MCF 10A (cell line): ENCODE measurements around the gene EXD3. TPM values are rescaled to one million over a fixed set of nuclear protein-coding genes. Genes with fewer than 3 reads are reported as not detected.

Experiments
- BruUV-seq: library from RNA; stranded (reverse); fragments of 400-500 nt; replicated peaks from 2 replicates; lab custom pipeline; 2021; lab: Mats Ljungman, UMichigan
- CTCF ChIA-PET: fragments of 300-600 bp; sonication (Branson Sonifier 250); formaldehyde crosslinking; extraction: SDS; loops from one replicate; lab custom pipeline; 2021; ENCODE audit warnings: antibody characterized with exemption, inconsistent platforms; lab: Yijun Ruan, JAX
- POLR2A ChIA-PET: fragments of 300-600, 350-650 bp; sonication (Branson Sonifier 250); formaldehyde crosslinking; extraction: SDS; loops from one replicate; lab custom pipeline; 2020; ENCODE audit warnings: antibody characterized with exemption, inconsistent platforms; lab: Yijun Ruan, JAX
- DNase-seq: peaks from one replicate; pipeline ENCODE4 v3.0.0-alpha.2; 2018; ENCODE audit not compliant: unreplicated experiment
- H3K27ac Mint-ChIP-seq: one replicate; pipeline ENCODE4 v1.8.0; 2022; ENCODE audit warnings: mild to moderate bottlenecking, low read depth, mixed read lengths; ENCODE audit not compliant: unreplicated experiment
- H3K27me3 Mint-ChIP-seq: one replicate; pipeline ENCODE4 v1.8.0; 2022; ENCODE audit warnings: mixed read lengths; ENCODE audit not compliant: insufficient read depth, unreplicated experiment
- H3K36me3 Mint-ChIP-seq: one replicate; pipeline ENCODE4 v1.8.0; 2022; ENCODE audit warnings: mild to moderate bottlenecking, moderate library complexity, mixed read lengths; ENCODE audit not compliant: insufficient read depth, unreplicated experiment
- H3K4me1 Mint-ChIP-seq: one replicate; pipeline ENCODE4 v1.8.0; 2022; ENCODE audit warnings: mixed read lengths; ENCODE audit not compliant: insufficient read depth, unreplicated experiment
- H3K4me3 Mint-ChIP-seq: one replicate; pipeline ENCODE4 v1.8.0; 2022; ENCODE audit warnings: mild to moderate bottlenecking, moderate library complexity, mixed read lengths; ENCODE audit not compliant: unreplicated experiment
- H3K9me3 Mint-ChIP-seq: one replicate; pipeline ENCODE4 v1.8.0; 2022; ENCODE audit warnings: mixed read lengths; ENCODE audit not compliant: unreplicated experiment
- CTCF ChIP-seq: fragments of 200-600 bp; IDR thresholded peaks from one replicate; pipeline ENCODE4 v1.8.0; 2022; ENCODE audit warnings: antibody characterized with exemption, mild to moderate bottlenecking; ENCODE audit not compliant: unreplicated experiment
- intact Hi-C: fragments of 100-400 bp; cut with micrococcal nuclease; formaldehyde crosslinking; loops from 2 replicates; pipeline ENCODE4 v1.14.1; 2022
- total RNA-seq: library from RNA; stranded (reverse); gene quantifications from 2 replicates; pipeline ENCODE4 v1.2.3, GENCODE V29; 2022

EXD3 gene
- total RNA-seq, 1 experiment from 2014 or later, result 17.1 TPM

GRCh38 chr9:137430723-137431415 is 7.9 kb upstream of the EXD3 start:
- Mint-ChIP-seq H3K27me3 (no peaks in the 10 kb centered on the region), H3K9me3 (no peaks in the 10 kb centered on the region), H3K36me3 (peaks cover 2% of the 10 kb centered on the region), H3K27ac (no peak overlapping the region), H3K4me3 (no peak overlapping the region), H3K4me1 (no peaks in the 10 kb centered on the region)
- ChIA-PET POLR2A (interaction anchor here (3.3 kb wide), 1 partner anchor 12 kb away, joined by 14 read pairs; the partner anchor contains the start of gene ENTPD8), CTCF (interaction anchor here (0.9 kb wide), 1 partner anchor 17 kb away, joined by 3 read pairs; no protein-coding TSS in a partner anchor)
- no peak for DNase-seq
- TF ChIP-seq CTCF, result no peak
- BruUV-seq, result no TSS peak
- intact Hi-C loops, result no loop called here

GRCh38 chr9:137429974-137430722 is 7.2 kb upstream of the EXD3 start:
- H3K4me1 Mint-ChIP-seq, result peaks cover 2% of the 10 kb centered on the region
- BruUV-seq, result no TSS peak
- H3K36me3 Mint-ChIP-seq, result no peaks in the 10 kb centered on the region
- H3K4me3 Mint-ChIP-seq, result no peak overlapping the region
- H3K9me3 Mint-ChIP-seq, result no peaks in the 10 kb centered on the region
- CTCF ChIA-PET, result interaction anchor here (0.6 to 0.9 kb wide), 2 partner anchors 14 to 17 kb away, joined by 3 to 4 read pairs; no protein-coding TSS in a partner anchor
- H3K27me3 Mint-ChIP-seq, result no peaks in the 10 kb centered on the region
- intact Hi-C loops, result no loop called here
- no peak overlapping the region for H3K27ac Mint-ChIP-seq
- no peak for TF ChIP-seq CTCF
- POLR2A ChIA-PET, result interaction anchor here (1.0 kb wide), 1 partner anchor 18 kb away, joined by 3 read pairs; no protein-coding TSS in a partner anchor
- DNase-seq, result no peak

- Mint-ChIP-seq H3K4me3 (no peak overlapping the region), H3K27me3 (no peaks in the 10 kb centered on the region), H3K4me1 (peaks cover 8% of the 10 kb centered on the region), H3K36me3 (no peaks in the 10 kb centered on the region), H3K9me3 (no peaks in the 10 kb centered on the region), H3K27ac (no peak overlapping the region)
- no peak for TF ChIP-seq CTCF
- DNase-seq, result no peak
- no TSS peak for BruUV-seq
- CTCF ChIA-PET, result interaction anchor here (0.6 kb wide), 2 partner anchors 15 to 56 kb away, joined by 3 to 4 read pairs; no protein-coding TSS in a partner anchor
- intact Hi-C loops, result no loop called here
- POLR2A ChIA-PET, result interaction anchor here (1.0 kb wide), 1 partner anchor 17 kb away, joined by 3 read pairs; no protein-coding TSS in a partner anchor
Observed at GRCh38 chr9:137429546-137429890, 6.6 kb upstream of the EXD3 start.
